Measurements from ENCODE around the gene MLF1.

The MLF1 gene

GRCh38 chr3:158631981-158632380 lies 61.0 kb downstream of the MLF1 start:
- no peak overlapping the region for H3K4me3 ChIP-seq (ENCODE audit: low read depth, low read length)
- H3K9me3 ChIP-seq (ENCODE audit: control insufficient read depth, insufficient read depth, low read depth, low read length): no peaks in the 10 kb centered on the region
- CTCF ChIA-PET: interaction anchor here (0.8 to 1.2 kb wide), 2 partner anchors 12 to 93 kb away, joined by 3 read pairs; no protein-coding TSS in a partner anchor
- TF ChIP-seq, protein P1, sequence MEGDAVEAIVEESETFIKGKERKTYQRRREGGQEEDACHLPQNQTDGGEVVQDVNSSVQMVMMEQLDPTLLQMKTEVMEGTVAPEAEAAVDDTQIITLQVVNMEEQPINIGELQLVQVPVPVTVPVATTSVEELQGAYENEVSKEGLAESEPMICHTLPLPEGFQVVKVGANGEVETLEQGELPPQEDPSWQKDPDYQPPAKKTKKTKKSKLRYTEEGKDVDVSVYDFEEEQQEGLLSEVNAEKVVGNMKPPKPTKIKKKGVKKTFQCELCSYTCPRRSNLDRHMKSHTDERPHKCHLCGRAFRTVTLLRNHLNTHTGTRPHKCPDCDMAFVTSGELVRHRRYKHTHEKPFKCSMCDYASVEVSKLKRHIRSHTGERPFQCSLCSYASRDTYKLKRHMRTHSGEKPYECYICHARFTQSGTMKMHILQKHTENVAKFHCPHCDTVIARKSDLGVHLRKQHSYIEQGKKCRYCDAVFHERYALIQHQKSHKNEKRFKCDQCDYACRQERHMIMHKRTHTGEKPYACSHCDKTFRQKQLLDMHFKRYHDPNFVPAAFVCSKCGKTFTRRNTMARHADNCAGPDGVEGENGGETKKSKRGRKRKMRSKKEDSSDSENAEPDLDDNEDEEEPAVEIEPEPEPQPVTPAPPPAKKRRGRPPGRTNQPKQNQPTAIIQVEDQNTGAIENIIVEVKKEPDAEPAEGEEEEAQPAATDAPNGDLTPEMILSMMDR (tag by site-specific recombination; IDR thresholded peaks at IDR 0.05): no peak
- TF ChIP-seq ZNF514 (tag by site-specific recombination; IDR thresholded peaks at IDR 0.05) (no peak), PBX3 (CRISPR knock-in tag; IDR thresholded peaks at IDR 0.05) (no peak), ZNF629 (tag by site-specific recombination; IDR thresholded peaks at IDR 0.05) (no peak), ZNF112 (tag by site-specific recombination; IDR thresholded peaks at IDR 0.05) (no peak), ZNF660 (tag by site-specific recombination; IDR thresholded peaks at IDR 0.05) (no peak), ZEB2 (tag by site-specific recombination; IDR thresholded peaks at IDR 0.05) (no peak), ZBTB10 (tag by site-specific recombination; IDR thresholded peaks at IDR 0.05) (no peak)
- H3K36me3 ChIP-seq (ENCODE audit: control insufficient read depth in 2 of 2, insufficient read depth in 1 of 2, low read length in 2 of 2): no peaks in the 10 kb centered on the region
- no peak overlapping the region for H3K27ac ChIP-seq (ENCODE audit: extremely low read depth, low read depth, low read length)
- no peaks in the 10 kb centered on the region for H3K4me1 ChIP-seq (ENCODE audit: control insufficient read depth, insufficient read depth, low read length)
- POLR2A ChIA-PET: interaction anchor here (0.6 kb wide), 1 partner anchor 43 kb away, joined by 3 read pairs; no protein-coding TSS in a partner anchor

GRCh38 chr3:158640646-158641045 lies 69.7 kb downstream of the MLF1 start:
- Histone ChIP-seq H3K4me1 (ENCODE audit: control insufficient read depth, insufficient read depth, low read length) (no peaks in the 10 kb centered on the region), H3K36me3 (ENCODE audit: control insufficient read depth in 2 of 2, insufficient read depth in 1 of 2, low read length in 2 of 2) (no peaks in the 10 kb centered on the region), H3K9me3 (ENCODE audit: control insufficient read depth, insufficient read depth, low read depth, low read length) (no peaks in the 10 kb centered on the region), H3K4me3 (ENCODE audit: low read depth, low read length) (no peak overlapping the region), H3K27ac (ENCODE audit: extremely low read depth, low read depth, low read length) (no peak overlapping the region)
- ChIA-PET CTCF (interaction anchor here (0.9 kb wide), 1 partner anchor 19 kb away, joined by 3 read pairs; no protein-coding TSS in a partner anchor), POLR2A (no interaction called here)
- TF ChIP-seq ZNF670 (tag by site-specific recombination; IDR thresholded peaks at IDR 0.05; ENCODE audit: low read depth) (no peak), ZNF16 (tag by site-specific recombination; IDR thresholded peaks at IDR 0.05; ENCODE audit: low read depth) (no peak), SP2 (tag by site-specific recombination; IDR thresholded peaks at IDR 0.05) (no peak), ZNF548 (tag by site-specific recombination; IDR thresholded peaks at IDR 0.05) (no peak), GLI4 (tag by site-specific recombination; IDR thresholded peaks at IDR 0.05) (no peak), ZNF501 (tag by site-specific recombination; IDR thresholded peaks at IDR 0.05) (no peak), ZNF701 (tag by site-specific recombination; IDR thresholded peaks at IDR 0.05) (no peak), BCL11A (tag by site-specific recombination; IDR thresholded peaks at IDR 0.05; ENCODE audit: low read depth) (no peak), ZNF704 (tag by site-specific recombination; IDR thresholded peaks at IDR 0.05) (no peak), YY2 (tag by site-specific recombination; IDR thresholded peaks at IDR 0.05) (no peak), WT1 (tag by site-specific recombination; IDR thresholded peaks at IDR 0.05) (no peak), ZNF433 (tag by site-specific recombination; IDR thresholded peaks at IDR 0.05; ENCODE audit: low read depth) (no peak), ZNF155 (tag by site-specific recombination; IDR thresholded peaks at IDR 0.05) (no peak), ZNF645 (tag by site-specific recombination; IDR thresholded peaks at IDR 0.05) (no peak), ZNF48 (tag by site-specific recombination; IDR thresholded peaks at IDR 0.05) (no peak), ZNF510 (tag by site-specific recombination; IDR thresholded peaks at IDR 0.05; ENCODE audit: insufficient replicate concordance) (no peak)

Measured in HEK293 (cell line).